Activated T-cell treated with anti-CD3 and anti-CD28 coated beads for 24 hours (primary cell): ENCODE measurements around the gene LETM1.
A peak's percentile ranks its signal among the peaks of the same experiment; 100 is the strongest.

Source experiments
- DNase-seq: peaks from one replicate; pipeline ENCODE4 v3.0.0-alpha.2; 2020; ENCODE audit warnings: low read depth

LETM1 gene

DNA sequence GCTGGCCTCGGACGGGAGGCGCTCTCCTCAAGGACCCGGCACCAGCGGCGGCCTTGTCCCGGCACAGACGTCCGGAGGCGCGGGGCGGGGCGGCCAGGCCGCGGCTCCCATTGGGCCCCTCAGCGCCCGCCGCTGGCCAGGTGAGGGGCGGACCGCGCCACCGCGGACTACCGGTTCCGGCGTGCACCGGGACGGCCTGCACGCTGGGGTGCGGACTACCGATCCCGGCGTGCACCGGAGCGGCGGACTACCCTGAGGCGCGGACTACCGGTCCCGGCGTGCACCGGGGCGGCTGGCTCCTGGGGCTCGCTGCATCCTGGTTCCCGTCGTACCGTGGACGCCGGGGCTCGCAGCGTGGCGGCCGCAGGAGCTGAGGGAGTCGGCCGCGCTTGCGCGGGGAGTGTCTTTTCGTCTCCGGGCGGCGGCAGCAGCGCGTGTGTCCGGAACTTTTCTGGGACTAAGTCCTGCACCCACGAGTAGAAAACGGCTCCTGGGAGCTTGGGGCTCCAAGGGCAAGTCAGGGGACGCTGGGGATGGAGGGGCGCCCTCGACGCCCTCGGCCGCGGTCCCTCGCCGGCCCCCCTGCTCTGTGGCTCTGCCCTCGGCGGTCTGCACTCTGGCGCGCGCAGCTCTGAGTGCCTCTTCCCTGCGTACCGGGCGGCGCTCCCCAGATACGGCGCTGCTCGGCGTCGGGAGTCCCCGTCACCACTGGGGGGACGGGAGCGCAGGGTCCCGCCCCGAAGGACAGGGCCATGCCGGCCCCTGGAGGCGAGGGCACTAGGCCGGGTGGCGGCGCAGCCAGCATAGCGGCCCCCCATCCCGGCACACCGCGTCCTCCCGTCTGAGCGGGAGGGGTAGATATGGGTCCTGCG, at the start of gene LETM1:
Gene LETM1, minus strand, starts transcription at position 86 of the 872 bp plus-strand sequence. CDS start 206 bp downstream, outside the sequence.
- peak; percentile 92 for DNase-seq

DNA sequence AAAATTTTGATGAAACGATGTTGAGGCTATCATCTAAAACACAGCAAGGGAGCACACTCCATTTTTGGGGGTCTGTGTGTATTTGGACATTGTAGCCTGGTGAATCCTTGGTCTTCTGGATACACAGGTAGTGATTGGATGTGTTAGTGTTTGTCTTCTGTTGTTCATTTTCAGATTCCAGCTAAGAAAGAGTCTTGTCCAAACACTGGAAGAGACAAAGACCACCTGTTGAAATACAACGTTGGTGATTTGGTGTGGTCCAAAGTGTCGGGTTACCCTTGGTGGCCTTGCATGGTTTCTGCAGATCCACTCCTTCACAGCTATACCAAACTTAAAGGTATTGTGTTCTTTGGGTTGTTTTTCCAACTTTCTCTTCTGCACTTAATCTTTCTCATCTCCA, 48.1 kb upstream of the LETM1 start:
- DNase-seq: no peak

DNA sequence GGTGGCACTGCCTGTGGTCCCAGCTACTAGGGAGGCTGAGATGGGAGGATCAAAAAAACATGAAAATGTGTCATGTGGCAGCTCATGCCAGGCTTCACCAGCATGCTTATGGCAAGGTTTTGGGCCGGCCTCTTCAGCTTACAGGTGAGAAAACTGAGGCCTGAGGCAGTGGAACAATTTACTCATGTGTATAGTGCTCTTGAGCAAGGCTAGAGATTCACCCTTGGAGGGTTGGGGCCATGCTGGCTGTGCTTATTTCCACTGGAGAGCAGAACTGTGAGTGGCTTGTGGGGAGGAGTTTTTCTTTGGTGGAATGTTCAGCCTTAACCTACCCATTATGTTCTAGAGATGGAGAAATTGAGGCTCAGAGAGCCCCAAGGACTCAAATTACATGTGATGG, 47.1 kb upstream of the LETM1 start:
- no peak for DNase-seq

- DNase-seq: no peak
Measured at GRCh38 chr4:1902243-1902642, 46.3 kb upstream of the LETM1 start.

DNA sequence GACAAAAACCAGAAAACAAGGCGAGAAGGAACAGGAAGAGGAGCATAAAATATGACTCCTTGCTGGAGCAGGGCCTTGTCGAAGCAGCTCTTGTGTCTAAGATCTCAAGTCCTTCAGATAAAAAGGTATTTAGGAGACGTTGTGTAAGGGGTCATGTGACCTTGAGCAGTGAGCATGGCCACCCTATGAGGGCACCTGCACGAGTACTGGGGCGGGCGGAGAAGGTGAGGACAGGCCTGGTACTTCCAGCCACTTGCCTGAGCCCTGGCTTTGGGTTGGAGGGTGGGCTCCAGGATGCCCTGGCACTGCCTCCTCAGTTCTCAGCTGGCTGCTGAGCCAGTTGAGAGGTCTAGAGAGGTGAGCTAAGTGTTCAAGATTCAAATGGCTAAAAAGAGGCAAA, 45.2 kb upstream of the LETM1 start:
- no peak for DNase-seq

- no peak for DNase-seq
Measured at GRCh38 chr4:1900624-1901023, 44.7 kb upstream of the LETM1 start.

DNA sequence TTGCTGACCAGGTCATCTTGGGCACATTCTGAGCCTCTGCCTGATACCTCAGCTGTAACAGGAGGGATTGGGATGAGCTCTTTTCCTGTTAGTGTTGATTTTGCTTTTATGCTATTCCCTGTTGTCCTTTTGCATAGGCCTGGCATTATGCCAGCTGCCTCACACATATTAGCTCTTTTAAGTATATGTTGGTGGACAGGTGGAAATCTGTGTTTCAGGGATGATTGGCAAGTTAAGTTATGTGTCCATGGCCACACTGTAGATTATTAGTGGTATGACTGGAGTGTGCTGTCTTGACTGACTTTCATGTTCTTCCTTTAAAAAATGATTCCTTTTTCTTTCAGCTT, 44.1 kb upstream of the LETM1 start:
- DNase-seq: no peak

DNA sequence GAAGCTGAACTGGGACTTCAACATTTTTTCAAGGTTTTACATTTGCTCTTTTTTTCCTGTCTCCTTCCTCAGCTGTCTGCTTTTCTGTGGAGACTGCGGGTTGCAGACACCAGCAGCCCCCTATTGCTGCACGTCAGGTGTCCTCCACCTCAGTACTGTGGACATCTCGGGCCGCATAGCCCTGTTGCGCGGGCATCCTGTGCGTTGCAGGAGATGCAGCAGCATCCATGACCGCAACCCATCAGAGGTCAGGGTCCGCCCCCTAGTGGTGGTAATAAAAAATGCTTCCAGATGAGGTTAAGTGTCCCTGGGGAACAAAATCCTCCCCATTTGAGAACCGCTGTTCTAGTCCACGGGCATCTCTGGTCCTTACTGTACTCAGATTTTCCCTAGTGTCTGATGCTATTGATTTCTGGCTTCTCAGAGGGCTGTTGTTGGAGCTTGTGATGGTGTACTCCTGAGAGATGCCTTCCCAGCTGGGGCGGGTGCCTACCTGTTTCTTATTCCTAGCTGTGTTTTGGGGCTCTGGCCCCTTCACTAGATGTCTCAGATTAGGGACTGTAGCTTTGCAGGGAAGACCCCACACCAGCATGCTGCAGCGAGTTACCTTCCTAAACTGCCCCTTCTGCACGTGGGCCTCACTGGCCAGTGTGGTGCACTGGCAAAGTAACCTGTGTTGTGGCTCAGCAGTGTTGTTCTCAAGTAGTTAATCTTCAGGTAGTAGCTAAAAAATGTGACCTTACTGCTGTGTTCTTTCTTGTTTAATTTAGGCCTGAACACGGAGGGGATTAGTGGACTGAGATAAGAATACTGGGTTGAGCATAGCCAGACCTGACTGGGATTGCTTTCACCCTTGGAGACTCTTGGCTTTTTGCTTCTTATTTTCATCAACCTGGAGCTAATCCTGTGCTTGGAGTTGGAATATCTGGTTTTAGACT, 43.5 kb upstream of the LETM1 start:
- peak; percentile 58 for DNase-seq

- DNase-seq: no peak
Measured at GRCh38 chr4:1898681-1899080, 42.7 kb upstream of the LETM1 start.

DNA sequence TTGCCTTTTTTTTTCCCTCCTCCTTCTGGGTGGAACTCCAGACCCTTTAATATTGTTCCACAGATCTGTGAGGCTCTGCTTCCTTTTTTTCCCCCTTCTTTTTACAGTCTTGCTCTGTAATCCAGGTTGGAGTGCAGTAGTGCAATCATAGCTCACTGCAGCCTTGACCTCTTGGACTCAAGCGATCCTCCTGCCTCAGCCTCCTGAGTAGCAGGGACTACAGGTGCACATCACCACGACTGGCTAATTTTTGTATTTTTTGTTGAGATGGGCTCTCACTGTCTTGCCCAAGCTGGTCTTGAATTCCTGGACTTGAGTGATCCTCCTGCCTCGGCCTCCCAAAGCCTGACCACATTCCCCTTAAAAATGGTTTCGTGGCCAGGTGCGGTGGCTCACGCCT, 42.1 kb upstream of the LETM1 start:
- no peak for DNase-seq

GRCh38 chr4:1896658-1896991, 40.7 kb upstream of the LETM1 start:
- no peak for DNase-seq

DNA sequence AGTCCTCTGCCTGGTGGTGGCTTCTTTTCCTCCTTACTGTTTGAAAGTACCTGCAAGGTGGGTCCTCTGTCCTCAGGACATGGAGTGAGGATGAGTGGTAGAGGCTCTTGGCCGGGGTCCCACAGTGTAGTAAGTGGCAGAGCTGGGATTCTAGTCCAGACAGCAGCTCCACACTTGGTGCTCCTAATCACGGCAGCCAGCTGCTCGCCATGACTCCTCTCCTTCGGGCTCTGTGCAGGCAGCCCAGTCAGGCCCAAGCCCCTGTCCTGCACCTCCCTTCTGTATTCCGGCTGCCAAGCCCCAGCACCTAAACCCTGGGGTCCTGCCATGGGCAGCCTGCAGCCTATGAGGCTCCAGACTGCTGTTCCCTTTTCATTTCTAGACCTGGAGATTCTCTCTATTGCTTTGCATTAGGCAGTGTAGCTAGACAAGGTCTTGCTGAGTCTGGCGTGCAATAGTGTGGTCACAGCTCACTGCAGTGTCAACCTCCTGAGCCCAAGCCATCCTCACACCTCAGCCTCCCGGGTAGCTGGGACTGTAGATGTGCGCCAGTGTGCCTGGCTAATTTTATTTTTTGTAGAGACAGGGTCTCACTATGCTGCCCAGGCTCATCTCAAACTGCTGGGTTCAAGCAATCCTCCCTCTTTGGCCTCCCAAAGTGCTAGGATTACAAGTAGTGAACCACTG, 40.2 kb upstream of the LETM1 start:
- no peak for DNase-seq

DNA sequence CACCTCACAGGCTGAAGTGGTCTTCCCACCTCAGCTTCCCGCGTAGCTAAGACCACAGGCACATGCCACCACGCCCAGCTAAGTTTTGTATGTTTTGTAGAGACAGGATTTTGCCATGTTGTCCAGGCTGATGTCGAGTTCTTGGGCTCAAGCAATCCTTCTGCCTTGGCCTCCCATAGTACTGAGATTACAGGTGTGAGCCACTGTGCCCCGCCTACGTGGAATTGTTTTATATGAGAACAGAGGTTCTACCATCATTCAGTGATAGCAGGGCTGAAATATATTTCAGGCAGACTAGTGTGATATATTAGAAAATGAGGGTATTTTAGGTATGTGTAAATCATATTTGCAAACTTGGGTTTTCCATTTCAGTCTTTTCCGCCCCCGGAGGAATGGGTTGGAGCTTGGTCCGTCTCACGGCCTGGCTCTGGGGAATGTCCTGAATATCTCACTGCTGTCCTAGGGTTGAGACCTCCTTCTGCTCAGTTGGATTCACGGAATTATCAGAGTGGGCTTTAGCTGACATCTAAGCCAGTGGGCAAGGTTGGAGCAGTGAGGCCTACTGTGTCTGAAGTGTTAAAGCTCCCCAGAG, 35.1 kb upstream of the LETM1 start:
- no peak for DNase-seq

- no peak for DNase-seq
Measured at GRCh38 chr4:1887052-1887451, 31.1 kb upstream of the LETM1 start.

DNA sequence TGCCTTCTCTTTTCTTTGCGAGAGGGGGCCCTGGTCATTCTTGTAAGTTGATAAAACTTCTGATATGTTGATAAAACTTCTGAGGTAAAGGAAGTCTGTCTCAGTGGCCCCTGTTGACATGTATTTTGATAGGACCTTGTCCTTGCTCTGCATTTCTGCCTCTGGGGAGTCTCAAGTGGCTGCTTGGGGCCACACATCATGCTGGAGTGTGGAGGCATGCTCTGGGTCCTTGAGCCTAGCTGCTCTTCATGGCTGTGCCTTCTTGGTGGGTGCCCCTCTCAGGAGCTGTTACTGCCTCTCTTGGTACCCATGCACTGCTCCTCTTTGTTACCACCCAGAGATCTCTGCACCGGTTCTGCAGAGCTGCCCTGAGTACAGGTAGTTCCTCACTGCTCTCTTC, 29.5 kb upstream of the LETM1 start:
- no peak for DNase-seq

- no peak for DNase-seq
Measured at GRCh38 chr4:1883583-1883982, 27.6 kb upstream of the LETM1 start.

DNA sequence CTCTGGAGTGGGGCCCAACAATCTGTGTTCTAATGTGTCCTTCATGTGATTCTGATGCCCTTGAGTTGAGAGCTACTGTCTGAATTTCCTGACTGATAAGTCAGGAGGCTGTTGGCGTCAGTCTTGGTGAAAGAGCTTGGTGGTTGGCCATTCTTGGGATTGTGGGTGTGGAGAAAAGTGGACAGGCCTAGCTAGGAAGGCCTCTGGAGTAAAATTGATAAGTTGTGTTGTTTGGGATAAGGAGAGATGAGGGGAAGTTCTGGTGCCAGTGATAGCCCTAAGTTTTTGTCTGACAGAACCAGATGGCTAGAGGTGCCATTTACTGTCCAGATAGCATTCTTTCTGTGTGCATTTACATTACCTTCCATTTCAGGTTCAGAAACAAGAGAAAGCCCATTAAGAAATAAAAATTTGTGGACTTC, 26.9 kb upstream of the LETM1 start:
- DNase-seq: no peak

GRCh38 chr4:1880332-1880731, 24.4 kb upstream of the LETM1 start:
- no peak for DNase-seq

GRCh38 chr4:1879485-1879884, 23.5 kb upstream of the LETM1 start:
- DNase-seq: no peak

DNA sequence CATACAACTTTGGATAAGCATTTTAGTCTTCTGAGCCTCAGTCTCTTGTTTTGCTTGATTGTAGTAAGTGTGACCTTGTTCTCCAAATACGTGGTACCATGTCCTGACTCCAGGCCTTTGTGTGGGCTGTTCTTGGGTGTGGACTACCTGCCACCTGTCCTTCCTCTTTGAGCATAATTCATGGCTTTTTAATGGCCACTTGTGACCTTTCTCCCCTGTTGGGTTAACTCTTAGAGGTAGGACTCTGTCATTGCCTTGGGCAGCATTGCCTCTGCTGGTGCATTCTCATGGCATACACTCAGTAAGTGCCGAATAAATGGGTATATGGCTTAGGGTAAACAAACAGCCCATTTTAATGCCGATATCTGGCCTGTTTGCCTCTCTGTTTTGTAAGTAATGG, 18.2 kb upstream of the LETM1 start:
- DNase-seq: no peak

- DNase-seq: no peak
Measured at GRCh38 chr4:1873776-1874175, 17.8 kb upstream of the LETM1 start.

GRCh38 chr4:1873291-1873690, 17.3 kb upstream of the LETM1 start:
- DNase-seq: no peak
